ENCODE data around the gene USP10.

The USP10 gene

DNA sequence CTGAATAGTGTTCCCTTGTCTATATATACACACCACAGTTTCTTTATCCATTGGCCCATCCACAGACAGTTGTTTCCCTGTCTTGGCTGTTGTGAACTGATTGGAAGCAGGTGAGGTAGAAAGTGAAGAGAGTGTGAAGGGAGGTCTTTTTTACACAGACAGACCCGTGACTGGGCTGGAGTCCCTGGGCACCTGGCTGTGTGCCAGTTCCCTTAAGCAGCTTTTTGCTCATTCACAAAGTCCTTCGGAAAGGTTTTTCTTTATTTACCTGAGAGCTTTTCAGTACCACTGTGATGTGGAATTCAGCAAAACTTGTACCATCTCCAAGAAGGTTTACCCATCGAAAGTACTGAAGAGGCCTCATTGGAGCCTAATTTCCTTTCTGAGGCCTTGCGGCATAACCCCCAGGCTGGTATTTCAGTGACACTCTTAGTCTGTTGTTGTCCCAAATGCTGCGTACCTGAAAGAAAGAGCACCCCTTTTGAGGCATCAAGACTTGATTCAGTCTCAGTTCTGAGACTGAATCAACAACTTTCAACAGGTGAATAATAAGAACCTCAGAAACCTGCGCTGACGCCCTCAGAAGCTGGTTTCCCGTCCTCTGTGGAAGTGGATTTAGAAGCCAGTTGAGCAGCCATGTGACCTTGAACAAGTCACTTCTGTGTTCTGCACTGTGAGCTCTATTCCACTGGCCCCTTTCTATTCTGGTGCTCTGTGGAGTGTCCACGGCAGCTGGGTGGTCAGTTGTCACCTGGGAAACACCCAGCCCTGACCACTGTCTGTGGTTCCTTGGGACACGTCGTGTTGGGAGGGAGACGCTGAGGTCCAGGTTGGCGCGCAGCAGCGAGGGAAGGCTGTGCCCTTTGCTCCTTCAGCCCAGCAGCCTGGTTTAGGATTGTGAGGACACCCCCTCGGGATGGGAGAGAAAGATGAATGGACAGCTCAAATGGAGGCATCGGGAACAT, 66.1 kb downstream of the USP10 start:
- Histone ChIP-seq H3K9me3 (ENCODE audit: control insufficient read depth, low read length) (no peaks in the 10 kb centered on the region), H3K27ac (ENCODE audit: low read depth, low read length, severe bottlenecking) (no peak overlapping the region), H3K4me1 (ENCODE audit: control insufficient read depth, insufficient read depth, low read length, poor library complexity, severe bottlenecking) (no peaks in the 10 kb centered on the region), H3K4me3 (ENCODE audit: extremely low read depth, insufficient read depth, low read length, poor library complexity, severe bottlenecking) (no peak overlapping the region), H3K36me3 (ENCODE audit: control insufficient read depth, insufficient read depth, low read length) (peaks cover 88% of the 10 kb centered on the region)
- WGBS, 2 experiments (ENCODE audit: insufficient coverage in 2 of 2), result 97 to 98% methylated on average over 17 of the region's 17 CpGs

DNA sequence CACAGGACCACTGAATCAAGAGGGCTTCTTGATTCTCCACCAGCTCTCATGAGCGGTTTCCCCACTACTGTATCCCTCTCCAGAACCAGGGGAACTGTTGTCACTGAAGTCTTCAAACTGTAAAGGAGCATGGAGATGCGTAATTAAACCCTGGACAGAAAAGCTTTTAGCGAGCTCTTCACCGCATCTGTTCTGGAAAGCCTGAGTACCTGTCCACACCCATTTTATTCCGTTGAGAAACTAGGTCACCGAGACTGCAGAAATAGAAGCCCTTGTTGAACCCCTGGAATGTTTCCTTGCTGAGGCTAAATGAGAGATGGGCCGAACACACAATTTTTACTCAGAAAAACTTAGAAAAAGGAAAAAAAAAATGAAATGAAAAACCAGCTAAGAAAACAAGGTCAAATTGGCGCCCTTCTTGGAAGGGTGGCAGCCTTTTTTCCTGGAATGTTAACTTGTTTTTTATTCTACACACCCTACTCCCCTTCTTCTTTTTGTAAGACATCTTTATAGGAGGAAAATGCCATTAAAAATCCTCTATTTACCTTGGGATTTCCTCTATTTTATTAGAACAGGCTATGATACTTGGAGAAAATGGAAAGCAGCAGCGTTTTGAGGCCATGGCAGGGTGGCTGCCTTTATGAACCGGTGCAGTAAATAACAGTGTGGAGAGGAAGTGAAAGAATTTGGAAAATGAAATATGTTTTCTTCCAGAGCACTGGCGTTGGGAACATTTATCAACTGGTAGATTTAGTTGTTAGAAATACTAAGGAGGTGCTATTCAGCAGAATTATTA, 67.4 kb downstream of the USP10 start:
- Histone ChIP-seq H3K9me3 (ENCODE audit: control insufficient read depth, low read length) (no peaks in the 10 kb centered on the region), H3K27ac (ENCODE audit: low read depth, low read length, severe bottlenecking) (no peak overlapping the region), H3K4me1 (ENCODE audit: control insufficient read depth, insufficient read depth, low read length, poor library complexity, severe bottlenecking) (no peaks in the 10 kb centered on the region), H3K4me3 (ENCODE audit: extremely low read depth, insufficient read depth, low read length, poor library complexity, severe bottlenecking) (no peak overlapping the region), H3K36me3 (ENCODE audit: control insufficient read depth, insufficient read depth, low read length) (peaks cover 88% of the 10 kb centered on the region)
- WGBS, 2 experiments (ENCODE audit: insufficient coverage in 2 of 2), result 92 to 96% methylated on average over 7 to 8 of the region's 11 CpGs

DNA sequence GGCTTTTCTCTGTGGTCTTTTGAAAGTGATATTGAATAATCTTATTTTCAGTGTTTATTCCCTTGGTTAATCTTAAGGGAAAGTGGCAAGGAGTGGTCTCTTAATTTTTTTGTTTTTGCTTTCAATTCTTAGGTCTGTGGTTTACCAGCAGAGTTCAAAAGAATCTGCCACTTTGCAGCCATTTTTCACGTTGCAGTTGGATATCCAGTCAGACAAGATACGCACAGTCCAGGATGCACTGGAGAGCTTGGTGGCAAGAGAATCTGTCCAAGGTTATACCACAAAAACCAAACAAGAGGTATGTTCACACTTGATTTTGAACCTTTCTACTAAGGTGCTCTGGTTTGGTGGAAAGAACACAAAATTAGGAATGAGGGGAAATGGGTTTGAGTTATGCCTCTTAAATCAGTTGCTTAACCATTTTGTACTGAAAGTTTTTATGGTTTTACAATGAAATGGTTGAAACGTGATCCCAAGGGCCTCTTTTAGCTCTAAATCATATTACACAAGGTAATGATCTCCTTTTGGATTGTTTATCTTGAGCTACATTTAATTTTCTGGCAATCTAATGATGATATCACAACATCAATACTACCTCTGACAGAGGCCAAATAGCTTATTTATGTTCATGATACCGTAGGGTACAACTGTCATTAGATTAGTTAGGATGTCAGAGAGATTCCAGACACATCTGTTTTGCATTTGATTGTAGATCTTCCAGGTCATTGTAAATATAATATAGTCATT, 68.4 kb downstream of the USP10 start:
- H3K4me3 ChIP-seq (ENCODE audit: extremely low read depth, insufficient read depth, low read length, poor library complexity, severe bottlenecking), result no peak overlapping the region
- H3K9me3 ChIP-seq (ENCODE audit: control insufficient read depth, low read length), result no peaks in the 10 kb centered on the region
- peaks cover 89% of the 10 kb centered on the region for H3K36me3 ChIP-seq (ENCODE audit: control insufficient read depth, insufficient read depth, low read length)
- no peak overlapping the region for H3K27ac ChIP-seq (ENCODE audit: low read depth, low read length, severe bottlenecking)
- no peaks in the 10 kb centered on the region for H3K4me1 ChIP-seq (ENCODE audit: control insufficient read depth, insufficient read depth, low read length, poor library complexity, severe bottlenecking)
- WGBS, 2 experiments (ENCODE audit: insufficient coverage in 2 of 2), result 86 to 100% methylated on average over 1 to 2 of the region's 4 CpGs

DNA sequence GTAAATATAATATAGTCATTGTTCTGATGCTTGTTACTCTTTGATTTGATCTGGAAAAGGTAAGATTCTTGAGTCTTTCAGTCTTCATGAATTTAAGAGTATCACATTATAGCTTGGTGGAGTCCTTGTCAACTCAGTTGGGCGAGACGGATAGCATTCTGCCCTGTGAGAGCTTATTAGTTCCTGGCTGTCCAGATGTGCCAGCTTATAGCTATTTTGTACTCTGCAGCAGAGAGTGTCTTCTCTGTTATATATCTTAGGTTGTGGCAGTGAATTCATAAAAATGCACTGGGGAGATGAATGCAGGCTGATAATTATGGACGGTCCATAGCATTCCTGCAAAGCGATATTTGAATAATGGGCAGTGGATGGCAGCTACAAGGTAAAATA, 69.0 kb downstream of the USP10 start:
- H3K36me3 ChIP-seq (ENCODE audit: control insufficient read depth, insufficient read depth, low read length), result peaks cover 89% of the 10 kb centered on the region
- 91 to 100% methylated on average over 4 of the region's 4 CpGs for WGBS, 2 experiments (ENCODE audit: insufficient coverage in 2 of 2)
- no peaks in the 10 kb centered on the region for H3K4me1 ChIP-seq (ENCODE audit: control insufficient read depth, insufficient read depth, low read length, poor library complexity, severe bottlenecking)
- H3K4me3 ChIP-seq (ENCODE audit: extremely low read depth, insufficient read depth, low read length, poor library complexity, severe bottlenecking), result no peak overlapping the region
- no peak overlapping the region for H3K27ac ChIP-seq (ENCODE audit: low read depth, low read length, severe bottlenecking)
- no peaks in the 10 kb centered on the region for H3K9me3 ChIP-seq (ENCODE audit: control insufficient read depth, low read length)

DNA sequence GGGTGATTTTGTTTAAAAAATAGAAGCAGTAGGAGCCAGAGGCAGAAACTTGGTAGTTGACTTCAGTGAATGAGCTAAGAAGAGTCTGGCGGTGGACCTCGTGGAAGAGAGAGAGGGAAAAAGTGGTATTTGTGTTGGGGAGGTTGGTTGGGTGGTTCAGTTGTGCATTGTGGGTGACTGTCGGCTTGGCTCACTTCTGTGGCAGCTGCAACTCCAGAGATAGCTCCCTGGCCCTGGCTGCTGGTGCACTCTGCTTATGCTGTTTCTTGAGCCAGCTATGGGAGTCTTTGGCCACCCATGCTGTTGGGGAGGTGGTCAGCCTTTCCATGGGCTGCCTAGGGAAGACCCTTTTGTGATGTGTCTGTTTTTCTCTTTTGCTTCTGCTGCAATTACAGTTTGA, 69.6 kb downstream of the USP10 start:
- peaks cover 88% of the 10 kb centered on the region for H3K36me3 ChIP-seq (ENCODE audit: control insufficient read depth, insufficient read depth, low read length)
- no peaks in the 10 kb centered on the region for H3K9me3 ChIP-seq (ENCODE audit: control insufficient read depth, low read length)
- no peaks in the 10 kb centered on the region for H3K4me1 ChIP-seq (ENCODE audit: control insufficient read depth, insufficient read depth, low read length, poor library complexity, severe bottlenecking)
- H3K27ac ChIP-seq (ENCODE audit: low read depth, low read length, severe bottlenecking), result no peak overlapping the region
- no peak overlapping the region for H3K4me3 ChIP-seq (ENCODE audit: extremely low read depth, insufficient read depth, low read length, poor library complexity, severe bottlenecking)
- 94 to 97% methylated on average over 3 of the region's 3 CpGs for WGBS, 2 experiments (ENCODE audit: insufficient coverage in 2 of 2)

DNA sequence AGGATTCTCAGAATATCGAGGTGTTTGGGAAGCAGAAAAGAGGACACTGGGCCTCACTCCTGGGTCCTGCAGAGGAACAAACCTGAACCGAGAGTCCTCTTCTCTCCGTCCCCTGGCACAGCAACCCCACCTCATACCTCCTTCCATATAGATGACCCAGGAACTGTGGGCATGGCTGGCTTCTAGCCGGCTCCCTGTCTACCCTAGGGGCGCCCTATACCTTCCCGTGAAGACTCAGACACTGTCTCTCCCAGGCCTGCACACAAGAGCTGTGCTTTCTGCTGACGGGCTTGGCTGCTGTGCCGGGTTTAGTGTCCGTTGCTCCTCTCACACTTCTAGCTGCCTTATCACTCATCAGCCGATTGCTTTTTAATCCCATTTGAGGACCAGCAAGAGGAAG, 73.5 kb downstream of the USP10 start:
- no peak overlapping the region for H3K27ac ChIP-seq (ENCODE audit: low read depth, low read length, severe bottlenecking)
- 98% methylated on average over 8 to 10 of the region's 10 CpGs for WGBS, 2 experiments (ENCODE audit: insufficient coverage in 2 of 2)
- H3K36me3 ChIP-seq (ENCODE audit: control insufficient read depth, insufficient read depth, low read length), result peaks cover 93% of the 10 kb centered on the region
- H3K4me3 ChIP-seq (ENCODE audit: extremely low read depth, insufficient read depth, low read length, poor library complexity, severe bottlenecking), result no peak overlapping the region
- no peaks in the 10 kb centered on the region for H3K4me1 ChIP-seq (ENCODE audit: control insufficient read depth, insufficient read depth, low read length, poor library complexity, severe bottlenecking)
- H3K9me3 ChIP-seq (ENCODE audit: control insufficient read depth, low read length), result no peaks in the 10 kb centered on the region

DNA sequence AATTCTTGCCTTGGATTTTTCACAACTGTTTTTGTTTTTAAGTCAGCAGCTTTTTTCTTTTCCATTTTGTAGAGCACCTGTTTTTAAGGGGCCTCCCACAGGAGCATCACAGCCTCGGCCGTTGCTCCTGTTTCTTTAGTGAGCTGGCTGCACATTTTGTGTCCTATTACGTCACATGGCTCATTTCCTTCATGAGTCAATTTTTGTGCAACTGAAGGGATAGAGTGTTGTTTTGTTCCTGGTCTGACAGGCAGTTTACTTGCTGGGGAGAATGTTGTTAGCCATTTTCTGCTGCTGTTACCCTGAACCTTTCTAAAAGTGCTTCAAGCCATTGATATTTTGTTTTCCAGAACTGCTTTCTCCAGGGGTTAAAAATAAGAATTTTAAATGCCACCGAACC, 75.0 kb downstream of the USP10 start:
- Histone ChIP-seq H3K4me1 (ENCODE audit: control insufficient read depth, insufficient read depth, low read length, poor library complexity, severe bottlenecking) (no peaks in the 10 kb centered on the region), H3K4me3 (ENCODE audit: extremely low read depth, insufficient read depth, low read length, poor library complexity, severe bottlenecking) (no peak overlapping the region), H3K9me3 (ENCODE audit: control insufficient read depth, low read length) (no peaks in the 10 kb centered on the region), H3K36me3 (ENCODE audit: control insufficient read depth, insufficient read depth, low read length) (peaks cover 90% of the 10 kb centered on the region), H3K27ac (ENCODE audit: low read depth, low read length, severe bottlenecking) (no peak overlapping the region)
- 96 to 100% methylated on average over 4 of the region's 4 CpGs for WGBS, 2 experiments (ENCODE audit: insufficient coverage in 2 of 2)

DNA sequence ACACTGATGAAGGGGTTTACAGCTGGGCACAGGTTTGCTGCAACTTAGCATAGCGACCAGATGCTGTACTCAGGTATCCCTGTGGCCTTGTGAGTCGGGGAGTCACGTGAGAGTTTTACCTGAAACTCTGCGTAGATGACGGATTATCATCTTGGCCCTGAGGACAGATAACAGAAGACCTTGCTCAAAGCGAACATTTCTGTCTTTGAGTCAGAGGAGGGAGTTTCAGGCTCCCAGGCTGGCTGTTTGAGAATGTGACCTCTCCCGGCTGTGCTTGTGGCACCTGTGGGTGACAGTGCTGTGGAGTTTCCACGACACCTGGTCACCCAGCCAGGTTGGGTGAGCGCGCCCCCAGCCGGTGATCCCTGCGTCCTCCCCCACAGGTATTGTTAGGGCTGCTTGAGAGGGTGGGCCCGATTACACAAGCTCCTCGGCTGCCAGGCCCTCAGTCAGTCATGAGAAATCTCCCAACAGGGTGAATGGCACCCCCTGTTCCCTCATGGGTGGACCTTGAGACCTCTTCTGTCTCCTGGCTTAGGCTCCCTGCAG, 75.5 kb downstream of the USP10 start:
- H3K36me3 ChIP-seq (ENCODE audit: control insufficient read depth, insufficient read depth, low read length), result peaks cover 93% of the 10 kb centered on the region
- H3K4me1 ChIP-seq (ENCODE audit: control insufficient read depth, insufficient read depth, low read length, poor library complexity, severe bottlenecking), result no peaks in the 10 kb centered on the region
- H3K4me3 ChIP-seq (ENCODE audit: extremely low read depth, insufficient read depth, low read length, poor library complexity, severe bottlenecking), result no peak overlapping the region
- 92 to 97% methylated on average over 8 to 14 of the region's 14 CpGs for WGBS, 2 experiments (ENCODE audit: insufficient coverage in 2 of 2)
- H3K27ac ChIP-seq (ENCODE audit: low read depth, low read length, severe bottlenecking), result no peak overlapping the region
- no peaks in the 10 kb centered on the region for H3K9me3 ChIP-seq (ENCODE audit: control insufficient read depth, low read length)

DNA sequence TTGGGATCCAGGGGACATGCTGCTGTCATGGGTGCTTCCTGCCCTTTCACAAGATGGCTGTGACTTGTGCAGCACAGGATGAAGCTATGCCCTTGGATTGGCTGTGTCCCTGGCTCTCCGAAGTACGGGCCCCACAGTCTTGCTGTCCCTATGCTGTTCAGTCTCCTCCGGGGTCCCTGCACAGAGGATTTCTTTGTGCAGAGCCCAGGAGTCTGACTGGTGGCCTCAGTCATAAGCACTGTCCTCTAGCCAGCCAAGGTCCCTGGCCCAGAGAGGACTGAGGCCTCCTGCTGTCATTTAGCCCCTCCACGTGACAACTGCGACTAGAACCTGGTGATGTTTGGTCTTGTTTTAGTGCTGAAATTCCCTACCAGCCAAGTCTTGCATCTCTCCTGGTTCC, 77.6 kb downstream of the USP10 start:
- Histone ChIP-seq H3K36me3 (ENCODE audit: control insufficient read depth, insufficient read depth, low read length) (peaks cover 79% of the 10 kb centered on the region), H3K27ac (ENCODE audit: low read depth, low read length, severe bottlenecking) (no peak overlapping the region), H3K4me3 (ENCODE audit: extremely low read depth, insufficient read depth, low read length, poor library complexity, severe bottlenecking) (no peak overlapping the region), H3K9me3 (ENCODE audit: control insufficient read depth, low read length) (no peaks in the 10 kb centered on the region), H3K4me1 (ENCODE audit: control insufficient read depth, insufficient read depth, low read length, poor library complexity, severe bottlenecking) (no peaks in the 10 kb centered on the region)
- 95 to 97% methylated on average over 5 of the region's 5 CpGs for WGBS, 2 experiments (ENCODE audit: insufficient coverage in 2 of 2)

DNA sequence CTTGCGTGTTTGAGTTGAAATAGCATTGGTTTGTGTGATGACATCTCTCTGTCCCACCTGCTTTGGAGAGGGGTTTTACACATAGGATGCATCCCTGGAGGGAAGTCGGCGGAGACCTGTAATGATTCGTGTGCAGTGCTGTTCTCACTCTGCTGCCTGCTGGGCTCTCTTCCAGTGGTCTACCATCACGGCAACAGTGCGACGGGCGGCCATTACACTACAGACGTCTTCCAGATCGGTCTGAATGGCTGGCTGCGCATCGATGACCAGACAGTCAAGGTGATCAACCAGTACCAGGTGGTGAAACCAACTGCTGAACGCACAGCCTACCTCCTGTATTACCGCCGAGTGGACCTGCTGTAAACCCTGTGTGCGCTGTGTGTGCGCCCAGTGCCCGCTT, 78.9 kb downstream of the USP10 start:
- 97 to 99% methylated on average over 17 to 18 of the region's 18 CpGs for WGBS, 2 experiments (ENCODE audit: insufficient coverage in 2 of 2)
- Histone ChIP-seq H3K4me3 (ENCODE audit: extremely low read depth, insufficient read depth, low read length, poor library complexity, severe bottlenecking) (no peak overlapping the region), H3K27ac (ENCODE audit: low read depth, low read length, severe bottlenecking) (no peak overlapping the region), H3K36me3 (ENCODE audit: control insufficient read depth, insufficient read depth, low read length) (peaks cover 66% of the 10 kb centered on the region), H3K4me1 (ENCODE audit: control insufficient read depth, insufficient read depth, low read length, poor library complexity, severe bottlenecking) (no peaks in the 10 kb centered on the region), H3K9me3 (ENCODE audit: control insufficient read depth, low read length) (no peaks in the 10 kb centered on the region)
